Measurements from ENCODE around the gene LAMTOR1. TPM values are rescaled to one million over a fixed set of nuclear protein-coding genes. Genes with fewer than 3 reads are reported as not detected.

Gene LAMTOR1
- total RNA-seq, 1 donor from 2014 or later: 148 TPM

DNA sequence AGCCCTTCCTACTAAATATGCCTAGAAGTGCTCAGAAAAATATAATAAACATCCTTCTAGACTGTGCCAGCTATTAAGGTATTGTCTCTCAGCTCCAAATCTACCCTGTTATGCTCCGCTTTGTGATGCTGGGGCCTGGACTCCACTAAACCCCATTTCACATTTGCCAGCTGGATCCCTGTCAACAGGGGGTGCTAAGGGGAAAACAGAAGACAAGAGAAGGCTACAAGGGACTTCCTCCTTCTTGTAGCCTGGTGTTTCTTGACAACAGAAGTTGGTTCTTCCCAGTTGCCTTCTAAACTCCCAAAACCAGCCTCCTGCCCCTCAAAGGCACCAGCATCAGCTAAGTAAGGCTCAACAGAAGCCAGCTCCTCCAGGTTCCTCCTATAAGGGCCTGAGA, 28.0 kb downstream of the LAMTOR1 start:
- intact Hi-C loops (cut with DNase I): no loop called here
- Histone ChIP-seq H3K9me3 (no peaks in the 10 kb centered on the region), H3K4me3 (no peak overlapping the region), H3K27ac (no peak overlapping the region), H3K36me3 (peaks cover 0 to 2% of the 10 kb centered on the region in 2 donors), H3K27me3 (no peaks in the 10 kb centered on the region), H3K4me1 (peaks cover 6 to 24% of the 10 kb centered on the region in 2 donors)
- DNase-seq (ENCODE audit: low spot score in 2 of 2): no peak
- TF ChIP-seq, protein P1, sequence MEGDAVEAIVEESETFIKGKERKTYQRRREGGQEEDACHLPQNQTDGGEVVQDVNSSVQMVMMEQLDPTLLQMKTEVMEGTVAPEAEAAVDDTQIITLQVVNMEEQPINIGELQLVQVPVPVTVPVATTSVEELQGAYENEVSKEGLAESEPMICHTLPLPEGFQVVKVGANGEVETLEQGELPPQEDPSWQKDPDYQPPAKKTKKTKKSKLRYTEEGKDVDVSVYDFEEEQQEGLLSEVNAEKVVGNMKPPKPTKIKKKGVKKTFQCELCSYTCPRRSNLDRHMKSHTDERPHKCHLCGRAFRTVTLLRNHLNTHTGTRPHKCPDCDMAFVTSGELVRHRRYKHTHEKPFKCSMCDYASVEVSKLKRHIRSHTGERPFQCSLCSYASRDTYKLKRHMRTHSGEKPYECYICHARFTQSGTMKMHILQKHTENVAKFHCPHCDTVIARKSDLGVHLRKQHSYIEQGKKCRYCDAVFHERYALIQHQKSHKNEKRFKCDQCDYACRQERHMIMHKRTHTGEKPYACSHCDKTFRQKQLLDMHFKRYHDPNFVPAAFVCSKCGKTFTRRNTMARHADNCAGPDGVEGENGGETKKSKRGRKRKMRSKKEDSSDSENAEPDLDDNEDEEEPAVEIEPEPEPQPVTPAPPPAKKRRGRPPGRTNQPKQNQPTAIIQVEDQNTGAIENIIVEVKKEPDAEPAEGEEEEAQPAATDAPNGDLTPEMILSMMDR (IDR thresholded peaks at IDR 0.05): no peak

DNA sequence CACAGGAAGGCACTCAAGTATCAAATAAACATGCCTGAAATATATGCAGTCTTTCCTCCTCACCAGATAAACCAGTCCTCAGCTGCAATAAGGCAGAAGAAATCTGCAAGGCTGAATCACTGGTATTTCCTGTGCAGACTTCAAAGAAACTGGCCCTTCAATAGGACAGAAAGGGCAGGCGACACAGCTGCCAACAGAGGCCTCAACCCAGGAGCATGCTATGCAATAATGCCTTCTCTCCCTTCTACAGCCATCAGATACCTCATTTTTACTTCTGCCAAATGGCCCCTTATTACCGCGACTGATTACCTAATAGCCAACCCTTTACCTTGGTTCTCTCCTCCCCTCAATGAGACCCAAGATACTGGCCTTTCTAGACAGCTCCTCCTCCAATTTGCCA, 30.7 kb downstream of the LAMTOR1 start:
- H3K9me3 ChIP-seq: no peaks in the 10 kb centered on the region
- no peak overlapping the region for H3K4me3 ChIP-seq
- peaks cover 6 to 31% of the 10 kb centered on the region in 2 donors for H3K4me1 ChIP-seq
- intact Hi-C loops (cut with DNase I): no loop called here
- no peaks in the 10 kb centered on the region for H3K27me3 ChIP-seq
- TF ChIP-seq, protein P1 (IDR thresholded peaks at IDR 0.05): no peak
- H3K27ac ChIP-seq: peak overlapping the region; percentile 25 to 28
- peaks cover 0 to 2% of the 10 kb centered on the region in 2 donors for H3K36me3 ChIP-seq
- DNase-seq (ENCODE audit: low spot score in 2 of 2): no peak

DNA sequence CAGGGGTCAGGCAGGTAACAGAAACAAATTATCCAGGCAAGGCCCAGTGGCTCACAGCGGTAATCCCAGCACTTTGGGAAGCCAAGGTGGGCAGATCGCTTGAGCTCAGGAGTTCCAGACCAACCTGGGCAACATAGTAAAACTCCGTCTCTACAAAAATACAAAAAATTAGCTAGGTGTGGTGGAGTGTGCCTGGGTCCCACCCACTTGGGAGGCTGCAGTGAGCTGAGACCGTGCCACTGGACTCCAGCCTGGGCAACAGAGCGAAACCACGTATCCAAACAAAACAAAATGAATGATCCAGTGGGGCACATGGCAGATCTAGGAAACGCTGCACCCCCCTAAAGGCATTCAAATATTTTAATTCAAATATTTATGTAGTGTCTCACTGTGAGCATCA, 32.6 kb downstream of the LAMTOR1 start:
- intact Hi-C loops (cut with DNase I): loop anchor here (1.0 kb wide), 2 partner anchors 10 to 29 kb away; partner anchors contain the start of genes LRRC51 and NUMA1
- H3K4me3 ChIP-seq: no peak overlapping the region
- TF ChIP-seq, protein P1 (IDR thresholded peaks at IDR 0.05): no peak
- H3K4me1 ChIP-seq: peaks cover 6 to 31% of the 10 kb centered on the region in 2 donors
- H3K27me3 ChIP-seq: no peaks in the 10 kb centered on the region
- H3K36me3 ChIP-seq: peaks cover 0 to 2% of the 10 kb centered on the region in 2 donors
- no peaks in the 10 kb centered on the region for H3K9me3 ChIP-seq
- peak in 1 of 2 donors; percentile 52 for DNase-seq (ENCODE audit: low spot score in 2 of 2)
- peak overlapping the region; percentile 85 to 87 for H3K27ac ChIP-seq

DNA sequence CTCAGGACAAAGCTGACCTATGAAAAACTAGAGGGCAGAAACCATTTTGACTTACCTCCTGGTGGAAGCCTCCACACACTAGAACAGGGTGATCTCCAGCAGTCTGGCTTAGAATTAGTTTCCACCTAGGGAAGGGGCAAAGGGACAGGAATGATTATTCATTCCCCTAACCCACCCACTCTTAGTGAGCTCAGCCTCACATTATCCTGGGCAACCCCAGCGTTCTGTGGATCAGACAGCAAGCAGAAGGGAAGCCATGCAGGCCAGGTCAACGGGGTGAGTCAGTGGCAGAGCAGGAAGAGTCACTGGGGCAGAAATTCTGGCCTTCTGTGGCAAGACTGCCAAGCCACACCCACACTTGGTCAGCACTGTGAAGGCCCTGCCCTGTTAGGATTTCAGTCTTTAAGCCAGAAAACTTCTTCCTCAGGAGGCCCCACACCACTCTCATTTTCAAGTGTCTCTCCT, 33.3 kb downstream of the LAMTOR1 start:
- TF ChIP-seq, protein P1 (IDR thresholded peaks at IDR 0.05): no peak
- Histone ChIP-seq H3K27me3 (no peaks in the 10 kb centered on the region), H3K9me3 (no peaks in the 10 kb centered on the region), H3K36me3 (no peaks in the 10 kb centered on the region), H3K27ac (peak overlapping the region; percentile 85 to 87), H3K4me1 (peaks cover 6 to 31% of the 10 kb centered on the region in 2 donors), H3K4me3 (peak overlapping the region; percentile 10 to 16)
- DNase-seq (ENCODE audit: low spot score in 2 of 2): peak; percentile 74 to 95
- intact Hi-C loops (cut with DNase I): loop anchor here (1.0 kb wide), 2 partner anchors 10 to 29 kb away; partner anchors contain the start of genes LRRC51 and NUMA1

DNA sequence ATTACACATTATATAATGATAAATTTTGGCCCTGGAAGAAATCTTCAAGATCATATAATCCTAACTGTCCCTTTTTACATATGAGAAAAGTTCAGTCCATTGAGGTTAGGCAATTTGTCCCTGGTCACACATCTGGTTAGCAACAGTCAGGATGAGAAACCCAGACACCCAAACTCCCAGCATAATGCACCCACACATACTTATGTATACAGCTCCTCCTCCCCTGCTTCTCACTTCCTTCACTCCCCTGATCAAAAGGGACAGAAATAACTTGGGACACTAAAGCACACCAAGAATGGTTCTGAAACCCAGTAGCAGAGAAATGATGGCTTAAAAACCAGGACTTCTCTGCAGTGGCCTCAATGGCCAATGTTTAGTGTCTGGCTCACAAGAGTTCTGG, 33.9 kb downstream of the LAMTOR1 start:
- H3K4me3 ChIP-seq: peak overlapping the region in 1 of 2 donors; percentile 10
- peak overlapping the region; percentile 85 to 87 for H3K27ac ChIP-seq
- H3K4me1 ChIP-seq: peaks cover 6 to 31% of the 10 kb centered on the region in 2 donors
- no peaks in the 10 kb centered on the region for H3K27me3 ChIP-seq
- TF ChIP-seq, protein P1 (IDR thresholded peaks at IDR 0.05): no peak
- H3K9me3 ChIP-seq: no peaks in the 10 kb centered on the region
- intact Hi-C loops (cut with DNase I): no loop called here
- no peaks in the 10 kb centered on the region for H3K36me3 ChIP-seq
- DNase-seq (ENCODE audit: low spot score in 2 of 2): peak in 1 of 2 donors; percentile 54

All from ascending aorta (tissue), 2 donors.